Transverse colon (tissue), 4 donors: ENCODE data around the gene GADD45G.

Source experiments
- CTCF ChIP-seq, 5 experiments: fragments of 200-600 bp in 3 of 5; fragments of 450-650 bp in 2 of 5; sonication (generic) in 3 of 5; IDR thresholded peaks; 1 replicate in 2 of 5; 2 replicates in 3 of 5; pipeline ENCODE4 v1.5.1; 2016 to 2017; ENCODE audit warnings: antibody characterized with exemption in 5 of 5, inconsistent platforms in 3 of 5, mild to moderate bottlenecking in 2 of 5, moderate library complexity in 1 of 5
- POLR2A ChIP-seq: fragments of 450-650 bp; IDR thresholded peaks from one replicate; pipeline ENCODE4 v1.6.1; 2016; ENCODE audit warnings: antibody characterized with exemption, mild to moderate bottlenecking, moderate library complexity
- POLR2AphosphoS5 ChIP-seq, 3 donors: sonication (generic); formaldehyde crosslinking; IDR thresholded peaks; one replicate each; pipeline ENCODE4 v1.6.1; 2016; ENCODE audit warnings: antibody characterized with exemption in 3 of 3

- TF ChIP-seq POLR2AphosphoS5 (IDR thresholded peaks at IDR 0.05) = no peak
- no peak for TF ChIP-seq POLR2A
- TF ChIP-seq CTCF (IDR thresholded peaks at IDR 0.05) = no peak
Observed at GRCh38 chr9:89640801-89641200, 36.0 kb downstream of the GADD45G start.
